Esophagus squamous epithelium (tissue), 4 donors: ENCODE results near the gene KPNA6.
A peak's percentile ranks its signal among the peaks of the same experiment; 100 is the strongest.

ENCODE experiments used
- POLR2A ChIP-seq, 4 donors: fragments of 450-650 bp; IDR thresholded peaks; one replicate each; pipeline ENCODE4 v1.6.1; 2017; ENCODE audit warnings: antibody characterized with exemption in 4 of 4, mild to moderate bottlenecking in 4 of 4, moderate library complexity in 3 of 4
- TF ChIP-seq, protein P1 (sequence below), 6 experiments: fragments of 450-650 bp in 4 of 6; fragments of 200-600 bp in 2 of 6; sonication (generic) in 2 of 6; IDR thresholded peaks; one replicate each; pipeline ENCODE4 v1.5.1; 2016 to 2019; ENCODE audit warnings: antibody characterized with exemption in 6 of 6, mild to moderate bottlenecking in 4 of 6, moderate library complexity in 4 of 6

GRCh38 chr1:32215629-32216480, 108.0 kb downstream of the KPNA6 start:
- TF ChIP-seq, protein P1, sequence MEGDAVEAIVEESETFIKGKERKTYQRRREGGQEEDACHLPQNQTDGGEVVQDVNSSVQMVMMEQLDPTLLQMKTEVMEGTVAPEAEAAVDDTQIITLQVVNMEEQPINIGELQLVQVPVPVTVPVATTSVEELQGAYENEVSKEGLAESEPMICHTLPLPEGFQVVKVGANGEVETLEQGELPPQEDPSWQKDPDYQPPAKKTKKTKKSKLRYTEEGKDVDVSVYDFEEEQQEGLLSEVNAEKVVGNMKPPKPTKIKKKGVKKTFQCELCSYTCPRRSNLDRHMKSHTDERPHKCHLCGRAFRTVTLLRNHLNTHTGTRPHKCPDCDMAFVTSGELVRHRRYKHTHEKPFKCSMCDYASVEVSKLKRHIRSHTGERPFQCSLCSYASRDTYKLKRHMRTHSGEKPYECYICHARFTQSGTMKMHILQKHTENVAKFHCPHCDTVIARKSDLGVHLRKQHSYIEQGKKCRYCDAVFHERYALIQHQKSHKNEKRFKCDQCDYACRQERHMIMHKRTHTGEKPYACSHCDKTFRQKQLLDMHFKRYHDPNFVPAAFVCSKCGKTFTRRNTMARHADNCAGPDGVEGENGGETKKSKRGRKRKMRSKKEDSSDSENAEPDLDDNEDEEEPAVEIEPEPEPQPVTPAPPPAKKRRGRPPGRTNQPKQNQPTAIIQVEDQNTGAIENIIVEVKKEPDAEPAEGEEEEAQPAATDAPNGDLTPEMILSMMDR (IDR thresholded peaks at IDR 0.05), result peak; percentile 29 to 81 (median 68)
- no peak for TF ChIP-seq POLR2A (IDR thresholded peaks at IDR 0.05)
